ENCODE results near the gene FOXA2.
"Not testable (repeated sequence)": the region's sequence is repeated elsewhere in the genome, so short reads cannot be mapped to it uniquely, and the experiment has no call there.

FOXA2 gene

DNA sequence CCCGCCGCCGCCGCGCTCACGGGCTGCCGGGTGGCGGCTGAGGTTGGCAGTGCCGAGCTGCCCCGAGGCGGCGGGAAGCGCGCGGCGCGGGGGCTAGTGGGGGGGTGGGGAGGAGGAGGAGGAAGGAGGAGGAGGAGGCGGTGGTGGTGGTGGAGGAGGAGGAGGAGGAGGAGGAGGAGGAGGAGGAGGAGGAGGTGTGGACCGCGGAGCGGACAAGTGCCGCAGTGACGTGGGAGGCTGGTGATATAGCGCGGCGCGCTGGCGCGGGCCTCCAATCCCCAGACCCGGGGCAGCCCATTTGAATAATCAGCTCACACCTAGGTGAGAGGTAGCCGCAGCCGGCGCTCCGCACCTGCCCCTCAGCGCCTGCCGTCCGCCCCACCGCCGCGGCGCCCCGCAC is at the start of gene FOXA2:
Gene FOXA2, minus strand, starts transcription at position 51 of the 400 bp plus-strand sequence. CDS start 294 bp downstream, outside the sequence.
- no peak for DNase-seq (ENCODE audit: low read depth)

GRCh38 chr20:22630701-22631100 is 46.3 kb upstream of the FOXA2 start:
- no peak for DNase-seq (ENCODE audit: low read depth)

- DNase-seq (ENCODE audit: low read depth) = no peak
Measured at GRCh38 chr20:22629927-22630326, 45.6 kb upstream of the FOXA2 start.

GRCh38 chr20:22629447-22629846 is 45.1 kb upstream of the FOXA2 start:
- DNase-seq (ENCODE audit: low read depth) = no peak

GRCh38 chr20:22626496-22626895 is 42.1 kb upstream of the FOXA2 start:
- no peak for DNase-seq (ENCODE audit: low read depth)

GRCh38 chr20:22623211-22623610 is 38.8 kb upstream of the FOXA2 start:
- no peak for DNase-seq (ENCODE audit: low read depth)

DNA sequence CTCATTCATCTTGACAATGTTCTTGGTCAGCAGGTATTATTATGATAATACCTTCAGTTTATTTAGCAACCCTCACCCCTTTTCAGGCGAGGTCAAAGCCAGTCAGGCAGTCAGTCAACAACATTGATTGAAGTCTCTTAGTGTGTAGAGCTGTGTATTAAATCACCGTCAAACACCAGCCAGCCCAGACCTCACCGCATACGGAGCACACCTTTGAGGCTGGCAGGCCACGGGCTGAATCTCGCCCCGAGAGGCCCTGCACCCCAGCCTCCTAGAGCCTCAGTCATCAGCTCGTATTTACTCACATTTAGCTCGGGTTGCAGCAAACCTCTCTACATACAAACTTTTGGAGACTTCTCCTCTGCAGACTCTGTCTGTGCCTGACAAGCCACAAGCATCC is 36.0 kb upstream of the FOXA2 start:
- no peak for DNase-seq (ENCODE audit: low read depth)

DNA sequence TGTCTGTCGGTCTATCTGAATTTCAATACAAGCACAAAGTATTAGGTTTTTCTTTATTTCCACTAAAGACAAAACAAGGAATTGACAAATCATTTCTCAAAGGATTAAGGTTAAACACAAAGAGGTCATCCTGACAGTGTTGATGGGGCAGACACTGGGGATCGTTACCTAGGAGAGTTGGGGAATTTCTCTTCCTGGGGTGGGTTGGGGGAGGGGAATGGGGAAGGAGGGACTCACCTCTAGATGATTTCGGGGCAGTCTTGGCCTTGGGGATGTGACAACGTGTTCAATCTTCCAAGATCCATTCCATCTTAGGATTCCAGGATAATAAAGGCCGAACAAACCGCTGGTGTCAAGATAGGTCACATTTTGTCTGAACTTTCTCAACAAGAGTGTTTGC is 35.4 kb upstream of the FOXA2 start:
- no peak for DNase-seq (ENCODE audit: low read depth)

DNA sequence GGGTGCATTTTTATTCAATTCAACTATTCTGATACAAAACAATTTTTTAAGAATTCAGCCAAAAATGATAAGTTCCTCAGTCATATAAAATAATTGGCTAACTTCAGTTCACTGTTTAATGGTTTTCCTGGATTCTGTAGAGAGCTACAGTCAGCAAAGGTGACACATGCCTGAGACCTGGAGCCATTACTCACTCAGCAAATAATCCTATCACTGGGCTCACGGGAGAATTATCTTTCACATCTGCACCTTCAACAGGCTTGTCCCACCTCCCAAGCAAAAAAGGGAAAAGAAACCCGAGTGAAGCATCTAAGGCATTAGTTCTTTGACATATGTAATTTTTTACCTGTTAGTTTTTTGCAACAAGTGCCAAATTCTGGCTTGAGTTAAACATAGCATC is 34.9 kb upstream of the FOXA2 start:
- no peak for DNase-seq (ENCODE audit: low read depth)

DNA sequence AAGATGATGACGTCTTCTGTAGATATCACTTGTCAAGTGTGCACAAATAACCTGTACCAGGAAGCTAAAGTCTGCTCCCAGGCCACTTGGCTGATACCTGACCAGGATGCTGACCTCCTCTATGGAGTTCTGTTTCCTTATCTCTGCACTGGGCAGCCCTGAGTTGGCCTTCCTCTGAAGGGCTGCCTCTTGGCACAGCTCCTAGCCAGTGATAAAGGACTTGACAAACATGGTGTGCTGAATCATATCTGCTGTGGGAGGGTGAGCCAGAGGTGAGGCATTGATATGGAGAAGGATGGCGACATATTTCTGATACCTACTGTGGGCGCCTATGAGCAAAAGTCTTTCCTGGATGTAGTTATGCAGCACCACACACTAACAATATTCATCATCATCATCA is 32.8 kb upstream of the FOXA2 start:
- DNase-seq (ENCODE audit: low read depth) = no peak

DNA sequence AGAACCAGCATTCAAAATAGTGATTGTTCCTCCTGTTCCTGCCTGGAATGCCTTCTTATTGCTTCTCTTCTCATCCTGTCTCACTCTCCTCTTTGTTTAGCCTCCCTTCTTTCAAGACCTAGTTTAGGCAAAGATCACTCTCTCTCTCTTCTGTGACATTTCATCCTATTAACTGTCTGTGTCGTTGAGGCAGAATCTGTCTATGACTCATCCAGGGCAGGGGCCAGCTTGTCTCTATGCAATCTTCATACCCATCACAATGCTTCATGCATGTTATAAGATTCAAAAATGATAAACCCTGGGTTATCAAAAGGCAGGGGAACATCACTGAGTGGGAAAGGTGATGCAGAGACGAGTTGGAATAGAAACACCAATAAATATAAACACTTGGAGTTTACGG is 32.2 kb upstream of the FOXA2 start:
- no peak for DNase-seq (ENCODE audit: low read depth)

DNA sequence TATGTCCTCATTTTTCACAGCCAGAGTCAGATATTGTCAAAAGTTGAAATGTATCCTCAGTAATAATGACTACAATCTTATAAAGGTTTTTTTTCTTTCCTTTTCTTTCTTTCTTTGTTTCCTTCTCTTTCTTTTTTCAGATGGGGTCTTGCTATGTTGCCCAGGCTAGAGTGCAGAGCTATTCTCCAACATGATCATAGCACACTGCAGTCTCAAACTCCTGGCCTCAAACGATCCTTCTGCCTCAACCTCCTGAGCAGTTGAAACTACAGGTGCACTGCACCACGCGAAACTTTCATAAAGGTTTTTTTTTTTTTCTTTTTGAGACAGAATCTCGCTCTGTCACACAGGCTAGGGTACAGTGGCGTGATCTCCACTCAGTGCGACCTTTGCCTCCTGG is 31.1 kb upstream of the FOXA2 start:
- no peak for DNase-seq (ENCODE audit: low read depth)

DNA sequence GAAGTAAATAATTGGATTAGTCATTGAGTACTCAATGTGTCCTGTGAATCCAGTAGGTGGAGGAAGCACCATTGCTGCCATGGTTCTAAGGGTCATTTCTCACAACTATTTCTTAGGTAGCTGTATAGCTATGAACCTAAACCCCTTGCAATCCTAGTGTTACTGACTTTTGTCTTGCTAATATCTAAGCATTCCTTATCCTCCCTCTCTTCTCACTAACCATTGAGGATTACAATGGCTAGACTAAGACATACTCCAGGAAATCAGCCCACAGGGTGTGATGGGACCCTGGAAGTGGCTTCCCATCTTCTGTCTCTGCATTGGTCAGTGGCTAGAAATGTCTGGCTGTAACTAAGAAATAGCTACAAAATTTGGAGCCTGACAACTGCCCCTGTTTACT is 27.3 kb upstream of the FOXA2 start:
- no peak for DNase-seq (ENCODE audit: low read depth)

GRCh38 chr20:22607695-22608094 is 23.3 kb upstream of the FOXA2 start:
- no peak for DNase-seq (ENCODE audit: low read depth)

GRCh38 chr20:22604815-22605214 is 20.4 kb upstream of the FOXA2 start:
- DNase-seq (ENCODE audit: low read depth) = no peak

GRCh38 chr20:22601361-22602141 is 17.2 kb upstream of the FOXA2 start:
- DNase-seq (ENCODE audit: low read depth) = no peak

- DNase-seq (ENCODE audit: low read depth) = not testable (repeated sequence)
Measured at GRCh38 chr20:22599258-22599657, 14.9 kb upstream of the FOXA2 start.

DNA sequence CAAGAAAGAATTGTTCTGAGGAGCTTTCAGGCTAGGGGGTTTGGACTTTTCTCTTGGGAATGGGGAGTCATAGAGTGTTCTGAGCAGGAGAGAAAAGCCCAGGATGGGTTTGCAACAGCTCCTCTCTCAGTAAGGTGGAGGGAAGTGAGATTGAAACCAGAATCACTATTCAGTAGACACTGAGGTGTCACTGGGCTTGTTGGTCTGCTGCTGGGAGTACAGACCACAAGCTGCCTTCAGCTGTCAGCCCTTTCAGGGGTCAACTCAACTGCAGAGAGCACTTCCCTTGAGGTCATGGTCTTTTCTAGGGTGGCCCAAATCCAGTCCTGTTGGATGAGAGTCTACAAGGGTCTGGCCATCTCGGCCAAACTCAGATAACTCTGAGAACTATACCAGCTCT is 12.9 kb upstream of the FOXA2 start:
- DNase-seq (ENCODE audit: low read depth) = no peak

GRCh38 chr20:22590662-22591061 is 6.3 kb upstream of the FOXA2 start:
- no peak for DNase-seq (ENCODE audit: low read depth)

- DNase-seq (ENCODE audit: low read depth) = no peak
Measured at GRCh38 chr20:22586645-22587310, 2.4 kb upstream of the FOXA2 start.

GRCh38 chr20:22585786-22586493 is 1.6 kb upstream of the FOXA2 start:
- DNase-seq (ENCODE audit: low read depth) = no peak

- no peak for DNase-seq (ENCODE audit: low read depth)
Measured at GRCh38 chr20:22584922-22585785, 782 bp upstream of the FOXA2 start.
